DMS79 (cell line): Measurements from ENCODE around the gene PTPRU.

Experiments used
- DNase-seq: peaks from one replicate; lab custom pipeline; 2025; lab: John Stamatoyannopoulos, UW

Gene PTPRU

GRCh38 chr1:29245876-29246275, 9.6 kb downstream of the PTPRU start:
- DNase-seq: no peak

GRCh38 chr1:29247044-29247443, 10.7 kb downstream of the PTPRU start:
- DNase-seq: no peak

- DNase-seq: no peak
Measured at GRCh38 chr1:29247571-29248273, 11.4 kb downstream of the PTPRU start.

DNA sequence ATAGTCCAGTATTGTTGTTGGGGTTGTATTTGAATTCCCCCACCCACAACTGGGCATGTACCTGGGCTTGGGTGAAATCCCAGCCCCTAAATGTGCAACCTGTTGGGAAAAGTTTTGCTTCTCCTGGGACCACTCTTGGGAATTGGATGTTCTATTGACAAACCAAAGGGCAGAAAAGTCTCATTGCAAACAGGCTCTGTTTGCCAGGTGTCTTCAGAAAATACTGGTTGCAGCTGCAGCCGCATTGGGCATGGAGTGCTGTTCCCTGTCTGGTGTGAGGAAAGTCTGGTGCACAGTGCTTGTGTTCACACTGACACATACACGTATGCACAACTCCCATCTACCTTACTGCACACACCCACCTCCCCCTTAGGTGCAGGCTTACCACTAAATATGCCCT, 12.1 kb downstream of the PTPRU start:
- DNase-seq: no peak

DNA sequence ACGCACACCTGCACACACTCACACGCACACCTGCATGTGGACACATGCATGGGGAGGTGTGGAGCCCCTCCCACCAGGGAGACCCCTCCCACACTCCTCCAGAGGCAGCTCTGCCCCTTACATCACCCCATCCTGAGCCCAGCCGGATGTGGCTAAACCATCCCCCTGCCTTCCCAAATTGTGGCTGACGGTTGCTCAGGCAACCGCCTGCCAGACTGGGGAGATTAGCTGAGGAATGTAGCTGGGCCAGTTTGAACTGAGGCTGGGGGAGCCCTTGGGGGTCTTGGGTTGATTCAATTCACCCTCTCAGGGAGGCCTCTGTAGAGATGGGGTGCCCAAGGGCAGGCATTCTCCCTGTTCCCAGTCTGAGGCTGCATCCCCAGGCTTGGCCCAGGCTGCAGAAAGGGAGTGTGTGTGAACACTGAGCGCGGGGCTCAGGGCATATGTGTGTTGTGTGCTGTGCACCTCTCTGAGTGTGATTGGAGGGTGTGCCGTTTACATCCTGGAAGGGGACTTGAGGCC, 12.9 kb downstream of the PTPRU start:
- DNase-seq: no peak

- no peak for DNase-seq
Measured at GRCh38 chr1:29249951-29250581, 13.7 kb downstream of the PTPRU start.

DNA sequence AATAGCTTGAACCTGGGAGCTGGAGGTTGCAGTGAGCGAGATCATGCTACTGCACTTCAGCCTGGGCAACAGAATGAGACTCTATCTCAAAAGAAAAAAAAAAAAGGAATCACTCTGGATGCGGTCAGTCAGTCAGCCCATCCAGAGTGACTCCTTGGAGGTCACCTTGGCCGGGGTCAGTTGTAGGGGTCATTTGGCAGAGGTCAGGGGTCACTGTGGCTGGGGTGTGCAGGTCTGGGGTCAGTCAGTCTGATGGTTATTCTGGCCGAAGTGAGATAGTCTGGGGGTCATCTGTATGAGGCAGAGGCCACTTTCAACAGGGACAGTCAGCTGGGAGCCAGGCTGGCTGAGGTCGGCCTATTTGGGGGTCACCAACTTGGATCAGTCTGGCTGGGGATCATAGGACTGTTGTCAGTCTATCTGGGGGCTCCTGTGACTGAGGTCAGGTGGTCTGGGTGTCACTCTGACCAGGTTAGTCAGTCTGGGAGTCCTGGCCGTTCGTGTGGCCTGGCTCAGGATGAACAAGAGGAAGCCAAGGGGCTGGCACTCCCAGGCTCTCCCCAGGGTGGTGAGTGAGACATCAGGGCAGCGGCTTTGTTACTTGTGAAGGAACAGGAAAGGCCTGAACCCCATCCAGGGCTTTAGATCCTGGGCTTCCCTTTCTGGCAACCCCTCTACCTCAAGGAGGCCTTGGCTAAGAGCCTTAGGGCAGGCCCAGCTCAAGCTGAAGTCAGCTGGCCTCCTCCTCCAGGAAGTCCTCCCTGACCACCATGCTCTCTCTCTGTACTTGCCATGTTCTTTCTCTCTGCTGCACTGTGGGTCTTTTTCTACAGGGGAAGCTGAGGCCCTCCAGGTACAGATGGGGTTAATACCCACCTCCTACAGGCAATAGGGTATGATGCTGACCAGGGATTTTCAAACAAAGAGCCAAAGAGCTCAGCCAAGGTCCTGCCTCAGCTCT, 15.1 kb downstream of the PTPRU start:
- no peak for DNase-seq

GRCh38 chr1:29253180-29253579, 16.9 kb downstream of the PTPRU start:
- DNase-seq: no peak

- DNase-seq: no peak
Measured at GRCh38 chr1:29254346-29254745, 18.0 kb downstream of the PTPRU start.

DNA sequence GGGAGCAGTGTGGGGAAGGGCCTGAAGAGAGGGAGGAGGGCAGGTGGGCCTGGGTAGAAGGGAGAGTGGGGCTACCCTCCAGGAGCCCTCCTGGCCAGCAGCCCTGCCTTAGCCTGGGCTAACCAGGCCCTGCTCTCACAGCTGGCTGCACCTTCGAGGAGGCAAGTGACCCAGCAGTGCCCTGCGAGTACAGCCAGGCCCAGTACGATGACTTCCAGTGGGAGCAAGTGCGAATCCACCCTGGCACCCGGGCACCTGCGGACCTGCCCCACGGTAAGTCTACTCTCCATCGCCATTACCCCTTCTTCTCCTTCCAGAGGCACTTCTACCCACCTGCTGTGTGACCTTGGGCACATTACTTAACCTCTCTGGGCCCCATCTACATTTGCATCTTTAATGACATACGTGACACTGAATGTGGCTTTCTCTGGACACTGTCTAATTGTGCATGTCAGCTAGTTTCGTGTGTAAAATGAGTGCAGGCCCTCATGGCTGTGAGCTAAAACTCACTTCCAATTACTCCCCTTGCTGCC, 18.9 kb downstream of the PTPRU start:
- DNase-seq: no peak

DNA sequence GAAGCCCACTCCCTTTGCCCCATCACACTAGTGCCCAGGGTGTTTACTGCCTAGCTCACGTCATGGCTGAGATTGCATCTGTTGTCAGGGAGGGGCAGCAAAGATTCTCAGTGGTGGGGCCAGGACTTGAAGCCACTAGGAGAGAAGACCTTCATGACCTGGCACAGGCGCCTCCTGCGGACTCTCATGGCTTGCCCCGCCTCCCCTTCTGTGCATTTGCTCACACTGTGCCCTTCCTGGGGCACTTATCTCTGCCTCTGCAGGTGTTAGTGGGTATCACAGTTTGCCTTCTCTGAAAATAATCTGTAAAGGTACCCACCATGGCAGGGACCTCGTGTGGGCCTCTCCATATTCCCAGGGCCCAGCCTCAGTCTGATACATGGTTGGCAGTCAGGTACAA, 20.1 kb downstream of the PTPRU start:
- DNase-seq: no peak

DNA sequence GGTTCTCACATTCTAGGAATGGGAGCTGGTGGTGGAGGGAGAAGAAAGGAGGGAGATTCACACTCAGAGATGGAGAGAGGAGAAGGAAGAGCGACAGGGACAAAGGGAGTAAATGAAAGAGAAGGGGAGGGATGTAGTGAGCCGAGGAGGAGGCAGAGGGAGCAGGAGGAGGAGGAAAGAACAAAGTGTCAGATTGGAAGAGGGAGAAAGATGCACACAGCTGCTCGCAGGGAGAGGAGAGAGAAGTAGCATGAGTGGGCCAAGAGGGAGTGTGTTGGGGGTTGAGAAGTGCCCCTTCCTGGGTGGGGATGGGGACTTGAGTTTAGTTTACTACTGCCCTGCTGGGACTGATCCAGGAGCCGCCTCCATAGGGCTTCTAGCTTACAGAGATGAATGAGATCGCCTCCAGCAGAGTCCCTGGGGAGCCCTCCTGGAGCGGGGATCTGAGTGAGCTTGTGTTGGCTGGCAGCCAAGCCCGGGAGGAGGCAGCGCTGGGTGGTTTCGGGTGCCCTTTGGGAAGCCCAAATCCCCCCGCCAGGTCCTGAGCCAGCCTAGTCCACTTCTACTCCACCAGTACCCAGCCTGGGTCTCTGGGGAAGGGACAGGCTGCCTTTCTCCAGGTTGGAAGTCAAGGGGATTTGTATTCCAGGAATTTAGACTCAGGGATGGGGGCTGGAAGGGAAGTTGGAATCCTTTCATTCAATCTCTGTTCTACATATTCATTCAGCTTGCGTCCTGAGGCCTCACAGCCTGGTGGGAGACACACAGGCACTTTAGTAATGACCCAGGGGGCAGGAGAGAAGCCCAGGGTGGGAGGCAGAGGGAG, 20.9 kb downstream of the PTPRU start:
- DNase-seq: no peak

DNA sequence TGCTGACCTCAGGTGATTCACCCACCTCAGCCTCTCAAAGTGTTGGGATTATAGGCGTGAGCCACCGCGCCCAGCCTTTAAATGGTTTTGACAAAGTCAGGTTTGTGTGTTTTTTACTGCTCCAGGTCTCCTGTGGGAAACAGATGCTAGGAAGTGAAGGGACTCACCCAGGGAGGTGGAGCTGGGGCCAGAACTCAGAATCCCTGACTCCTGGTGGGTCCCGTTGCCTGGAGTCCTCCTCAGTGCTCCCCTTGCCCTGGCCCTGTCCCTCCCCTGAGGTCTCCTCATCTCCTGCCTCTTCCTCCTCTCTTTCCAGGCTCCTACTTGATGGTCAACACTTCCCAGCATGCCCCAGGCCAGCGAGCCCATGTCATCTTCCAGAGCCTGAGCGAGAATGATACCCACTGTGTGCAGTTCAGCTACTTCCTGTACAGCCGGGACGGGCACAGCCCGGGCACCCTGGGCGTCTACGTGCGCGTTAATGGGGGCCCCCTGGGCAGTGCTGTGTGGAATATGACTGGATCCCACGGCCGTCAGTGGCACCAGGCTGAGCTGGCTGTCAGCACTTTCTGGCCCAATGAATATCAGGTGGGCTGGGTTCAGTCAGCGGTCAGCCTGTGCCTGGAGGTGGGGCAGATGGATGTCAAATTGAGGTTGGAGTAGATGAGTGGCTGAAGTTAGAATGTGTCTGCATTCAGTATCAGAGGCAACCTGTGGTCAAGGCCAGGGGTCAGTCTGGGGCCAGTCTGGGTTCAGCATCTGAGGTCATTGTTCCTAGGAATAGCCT, 22.1 kb downstream of the PTPRU start:
- no peak for DNase-seq

- DNase-seq: no peak
Measured at GRCh38 chr1:29258976-29259801, 22.9 kb downstream of the PTPRU start.

DNA sequence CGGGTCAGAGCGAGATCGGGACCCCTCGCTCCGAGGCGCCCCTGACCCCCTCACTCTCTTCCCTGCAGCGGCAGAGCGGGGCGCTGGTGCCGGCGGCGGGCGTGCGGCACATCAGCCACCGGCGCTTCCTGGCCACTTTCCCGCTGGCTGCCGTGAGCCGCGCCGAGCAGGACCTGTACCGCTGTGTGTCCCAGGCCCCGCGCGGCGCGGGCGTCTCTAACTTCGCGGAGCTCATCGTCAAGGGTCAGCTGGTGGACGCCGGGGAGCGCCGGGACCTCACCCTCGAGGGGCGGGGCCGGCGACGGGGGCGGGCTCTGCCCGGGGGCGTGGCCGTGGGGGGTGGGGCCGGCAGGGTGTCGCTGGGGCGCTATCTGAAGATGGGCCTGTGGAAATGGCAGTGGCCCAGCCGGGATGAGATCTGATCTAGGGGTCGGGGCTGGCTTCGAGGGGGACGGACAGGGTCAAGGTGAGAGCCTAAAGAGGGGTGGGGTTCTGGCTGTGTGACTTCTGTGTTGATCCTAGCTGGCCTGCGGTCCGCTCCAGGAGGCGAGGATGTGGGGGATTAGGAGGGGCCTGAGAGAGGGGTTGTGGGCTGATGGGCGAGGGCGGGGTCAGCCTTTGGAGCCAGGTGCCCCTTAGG, 23.6 kb downstream of the PTPRU start:
- no peak for DNase-seq

DNA sequence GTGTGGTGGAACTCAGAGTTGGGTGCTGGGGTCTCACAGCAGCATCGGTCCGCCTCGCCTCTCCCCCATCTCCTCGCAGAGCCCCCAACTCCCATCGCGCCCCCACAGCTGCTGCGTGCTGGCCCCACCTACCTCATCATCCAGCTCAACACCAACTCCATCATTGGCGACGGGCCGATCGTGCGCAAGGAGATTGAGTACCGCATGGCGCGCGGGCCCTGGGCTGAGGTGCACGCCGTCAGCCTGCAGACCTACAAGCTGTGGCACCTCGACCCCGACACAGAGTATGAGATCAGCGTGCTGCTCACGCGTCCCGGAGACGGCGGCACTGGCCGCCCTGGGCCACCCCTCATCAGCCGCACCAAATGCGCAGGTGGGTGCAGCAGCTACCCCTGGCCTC, 24.2 kb downstream of the PTPRU start:
- DNase-seq: no peak

DNA sequence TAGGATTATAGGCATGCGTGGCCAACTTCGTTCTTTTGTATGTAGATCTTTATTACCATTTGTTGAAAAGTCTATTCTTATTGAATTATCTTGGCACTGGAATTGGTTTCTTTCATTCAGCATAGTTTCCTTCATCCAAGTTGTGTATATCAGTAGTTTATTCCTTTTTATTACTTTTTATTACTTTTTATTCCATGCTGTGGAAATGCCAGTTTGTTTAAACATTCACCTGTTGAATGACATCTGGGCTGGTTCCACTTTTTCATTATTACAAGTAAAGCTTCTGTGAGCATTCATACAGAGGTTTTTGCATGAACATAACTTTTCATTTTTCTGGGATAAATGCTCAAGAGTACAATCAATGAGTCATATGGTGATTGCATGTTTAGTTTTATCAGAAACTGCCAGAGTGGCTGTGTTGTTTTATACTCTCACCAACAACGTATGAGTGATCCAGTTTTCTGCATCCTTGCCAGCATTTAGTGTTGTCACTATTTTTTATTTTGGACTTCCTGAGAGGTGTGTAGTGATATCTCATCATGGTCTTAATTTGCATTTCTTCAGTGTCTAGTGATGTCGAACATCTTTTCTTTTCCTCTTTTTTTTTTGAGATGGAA, 28.6 kb downstream of the PTPRU start:
- DNase-seq: no peak

GRCh38 chr1:29266912-29267311, 30.6 kb downstream of the PTPRU start:
- DNase-seq: no peak
